ENCODE results near the gene KISS1.

Gene KISS1

DNA sequence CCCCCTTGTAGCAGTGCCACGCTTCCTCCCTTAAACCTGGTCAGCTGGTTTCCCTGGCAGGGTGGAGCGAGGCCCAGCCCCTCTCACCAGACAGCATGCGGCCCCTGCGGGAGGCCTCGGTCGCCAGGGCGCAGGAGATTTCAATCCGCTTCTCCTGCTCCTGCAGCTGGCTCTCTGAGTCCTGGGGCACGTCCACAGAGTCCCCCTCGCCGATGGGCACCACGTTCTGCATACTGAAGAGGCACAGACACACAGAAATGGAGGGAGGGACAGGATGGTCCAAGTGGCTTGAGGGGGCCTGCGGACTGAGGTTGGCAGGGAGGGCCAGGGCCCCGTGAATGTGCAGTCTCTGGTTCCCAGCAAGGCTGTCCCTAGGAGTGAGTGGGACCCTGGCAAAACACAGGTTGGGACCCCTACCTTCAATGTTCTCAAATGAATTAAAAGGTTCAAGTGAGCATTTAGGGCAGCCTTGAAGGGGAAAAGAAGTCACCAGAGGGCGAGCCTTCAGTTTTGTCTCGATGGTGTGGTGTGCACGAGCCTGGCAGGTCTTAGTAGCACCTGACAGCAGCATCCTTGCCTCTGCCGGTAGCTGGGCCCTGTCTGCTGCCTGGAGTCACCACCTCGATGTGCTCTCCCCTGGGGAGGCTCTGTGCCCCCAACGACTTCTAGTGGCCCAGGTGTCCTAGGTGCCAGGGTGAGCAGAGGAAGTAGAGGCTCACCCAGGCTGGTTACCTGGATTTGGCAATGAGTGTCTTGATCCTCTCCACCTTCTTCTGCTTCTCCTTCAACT is 31.9 kb upstream of the KISS1 start:
- Histone ChIP-seq H3K4me2 (ENCODE audit: low read depth, low read length) (no peak overlapping the region), H3F3A (ENCODE audit: insufficient read depth, low read length) (no peaks in the 10 kb centered on the region), H3K79me2 (ENCODE audit: low read length) (no peaks in the 10 kb centered on the region), H3K4me3 (ENCODE audit: low read length) (no peak overlapping the region), H3K27ac (ENCODE audit: low read length) (no peak overlapping the region), H3K27me3 (replicated peaks; ENCODE audit: insufficient read depth, low read length) (no peaks in the 10 kb centered on the region), H3K9ac (ENCODE audit: low read length) (no peak overlapping the region), H3K9me3 (replicated peaks; ENCODE audit: insufficient read depth, low read length) (no peaks in the 10 kb centered on the region), H2AFZ (ENCODE audit: low read length) (no peak overlapping the region), H3K36me3 (replicated peaks; ENCODE audit: insufficient read depth, low read length) (no peaks in the 10 kb centered on the region), H3K4me1 (ENCODE audit: low read length) (no peaks in the 10 kb centered on the region), H3K9me2 (replicated peaks; ENCODE audit: insufficient read depth, low read length) (no peaks in the 10 kb centered on the region), H4K20me1 (ENCODE audit: insufficient read depth, low read length) (no peaks in the 10 kb centered on the region)
- TF ChIP-seq EZH2phosphoT487 (IDR thresholded peaks at IDR 0.05; ENCODE audit: low read length) (no peak), EZH2 (optimal IDR thresholded peaks at IDR 0.05; ENCODE audit: low read depth, low read length) (no peak)
- TF ChIP-seq, protein P1, sequence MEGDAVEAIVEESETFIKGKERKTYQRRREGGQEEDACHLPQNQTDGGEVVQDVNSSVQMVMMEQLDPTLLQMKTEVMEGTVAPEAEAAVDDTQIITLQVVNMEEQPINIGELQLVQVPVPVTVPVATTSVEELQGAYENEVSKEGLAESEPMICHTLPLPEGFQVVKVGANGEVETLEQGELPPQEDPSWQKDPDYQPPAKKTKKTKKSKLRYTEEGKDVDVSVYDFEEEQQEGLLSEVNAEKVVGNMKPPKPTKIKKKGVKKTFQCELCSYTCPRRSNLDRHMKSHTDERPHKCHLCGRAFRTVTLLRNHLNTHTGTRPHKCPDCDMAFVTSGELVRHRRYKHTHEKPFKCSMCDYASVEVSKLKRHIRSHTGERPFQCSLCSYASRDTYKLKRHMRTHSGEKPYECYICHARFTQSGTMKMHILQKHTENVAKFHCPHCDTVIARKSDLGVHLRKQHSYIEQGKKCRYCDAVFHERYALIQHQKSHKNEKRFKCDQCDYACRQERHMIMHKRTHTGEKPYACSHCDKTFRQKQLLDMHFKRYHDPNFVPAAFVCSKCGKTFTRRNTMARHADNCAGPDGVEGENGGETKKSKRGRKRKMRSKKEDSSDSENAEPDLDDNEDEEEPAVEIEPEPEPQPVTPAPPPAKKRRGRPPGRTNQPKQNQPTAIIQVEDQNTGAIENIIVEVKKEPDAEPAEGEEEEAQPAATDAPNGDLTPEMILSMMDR (IDR thresholded peaks at IDR 0.05; ENCODE audit: low read length): no peak
- no peak for DNase-seq

DNA sequence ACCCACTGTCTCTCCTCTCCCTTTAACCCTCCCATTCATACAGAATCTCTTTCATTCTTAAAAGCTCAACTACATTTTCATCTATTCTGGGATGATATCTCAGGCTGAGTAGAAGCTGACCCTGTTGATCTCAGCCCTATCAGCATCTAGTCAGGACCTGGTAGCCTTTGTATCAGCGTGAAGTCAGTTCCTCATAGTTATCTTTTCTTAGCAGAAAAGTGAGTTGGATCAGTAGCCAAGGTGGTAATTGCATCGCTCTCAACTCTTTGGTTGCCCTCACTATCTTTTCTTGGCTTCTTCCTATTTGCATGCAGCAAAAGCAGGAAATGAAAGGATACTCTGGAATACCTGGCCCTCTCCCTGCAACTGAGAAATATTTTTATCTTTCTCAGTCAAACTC is 31.1 kb upstream of the KISS1 start:
- Histone ChIP-seq H3K79me2 (ENCODE audit: low read length) (no peaks in the 10 kb centered on the region), H3K27ac (ENCODE audit: low read length) (no peak overlapping the region), H3K9me2 (replicated peaks; ENCODE audit: insufficient read depth, low read length) (no peaks in the 10 kb centered on the region), H3K36me3 (replicated peaks; ENCODE audit: insufficient read depth, low read length) (no peaks in the 10 kb centered on the region), H3K4me3 (ENCODE audit: low read length) (no peak overlapping the region), H3F3A (ENCODE audit: insufficient read depth, low read length) (no peaks in the 10 kb centered on the region), H3K9ac (ENCODE audit: low read length) (no peak overlapping the region), H3K4me2 (ENCODE audit: low read depth, low read length) (no peak overlapping the region), H3K9me3 (replicated peaks; ENCODE audit: insufficient read depth, low read length) (no peaks in the 10 kb centered on the region), H3K27me3 (replicated peaks; ENCODE audit: insufficient read depth, low read length) (no peaks in the 10 kb centered on the region), H3K4me1 (ENCODE audit: low read length) (no peaks in the 10 kb centered on the region), H2AFZ (ENCODE audit: low read length) (no peak overlapping the region), H4K20me1 (ENCODE audit: insufficient read depth, low read length) (no peaks in the 10 kb centered on the region)
- DNase-seq: no peak
- TF ChIP-seq EZH2phosphoT487 (IDR thresholded peaks at IDR 0.05; ENCODE audit: low read length) (no peak), EZH2 (optimal IDR thresholded peaks at IDR 0.05; ENCODE audit: low read depth, low read length) (no peak)
- TF ChIP-seq, protein P1 (IDR thresholded peaks at IDR 0.05; ENCODE audit: low read length): no peak

DNA sequence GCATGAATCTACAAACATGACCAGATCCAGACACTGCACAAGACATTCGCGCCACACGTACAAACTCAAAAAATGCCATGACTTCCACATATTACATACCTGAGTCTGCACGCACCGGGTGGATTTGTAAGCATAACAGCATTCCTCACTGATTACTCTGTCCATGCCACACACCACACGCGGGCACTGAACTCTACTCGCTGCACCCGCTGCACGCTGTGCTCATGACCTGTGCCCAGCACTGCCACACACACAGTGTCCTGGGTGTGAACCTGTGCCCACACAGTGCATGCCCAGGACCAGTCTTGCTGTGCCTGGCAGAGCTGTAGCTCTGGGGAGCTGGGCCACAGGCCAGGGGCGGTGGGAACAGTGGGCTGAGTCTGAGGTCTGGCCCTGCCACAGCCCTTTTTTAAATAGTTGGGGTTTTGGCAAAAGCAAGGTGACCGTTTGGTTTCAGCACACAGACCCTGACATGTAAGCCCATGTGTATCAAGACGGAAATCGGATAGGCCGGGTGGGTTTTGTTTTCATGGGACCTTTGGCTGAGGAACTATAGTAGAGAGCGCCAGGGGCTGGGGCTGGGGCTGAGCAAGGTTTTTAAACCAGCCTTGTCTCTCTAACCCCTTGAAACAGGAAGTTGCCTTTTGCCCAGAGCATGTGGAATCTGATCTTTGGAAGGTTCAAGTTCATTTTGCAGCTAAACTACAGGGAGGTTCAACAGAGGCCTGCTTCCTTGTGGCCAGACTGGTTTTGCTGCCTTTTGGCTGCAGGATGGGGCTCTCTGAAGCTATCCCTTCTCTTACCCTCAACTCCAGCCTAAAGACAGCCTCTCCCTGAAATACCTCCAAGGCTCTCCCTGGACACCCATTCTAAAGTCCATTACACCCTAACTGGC is 29.8 kb upstream of the KISS1 start:
- Histone ChIP-seq H3F3A (ENCODE audit: insufficient read depth, low read length) (no peaks in the 10 kb centered on the region), H3K4me1 (ENCODE audit: low read length) (no peaks in the 10 kb centered on the region), H3K9ac (ENCODE audit: low read length) (no peak overlapping the region), H3K27ac (ENCODE audit: low read length) (no peak overlapping the region), H3K4me2 (ENCODE audit: low read depth, low read length) (no peak overlapping the region), H4K20me1 (ENCODE audit: insufficient read depth, low read length) (no peaks in the 10 kb centered on the region), H3K4me3 (ENCODE audit: low read length) (no peak overlapping the region), H3K9me3 (replicated peaks; ENCODE audit: insufficient read depth, low read length) (no peaks in the 10 kb centered on the region), H3K79me2 (ENCODE audit: low read length) (no peaks in the 10 kb centered on the region), H3K27me3 (replicated peaks; ENCODE audit: insufficient read depth, low read length) (no peaks in the 10 kb centered on the region), H2AFZ (ENCODE audit: low read length) (no peak overlapping the region), H3K36me3 (replicated peaks; ENCODE audit: insufficient read depth, low read length) (no peaks in the 10 kb centered on the region), H3K9me2 (replicated peaks; ENCODE audit: insufficient read depth, low read length) (no peaks in the 10 kb centered on the region)
- DNase-seq: no peak
- TF ChIP-seq, protein P1 (IDR thresholded peaks at IDR 0.05; ENCODE audit: low read length): no peak
- no peak for TF ChIP-seq EZH2phosphoT487 (IDR thresholded peaks at IDR 0.05; ENCODE audit: low read length)
- TF ChIP-seq EZH2 (optimal IDR thresholded peaks at IDR 0.05; ENCODE audit: low read depth, low read length): no peak

Measured in MM.1S (cell line).